HG03469 (cell line): ENCODE data around the gene UCK1.
"Not testable (repeated sequence)": the region's sequence is repeated elsewhere in the genome, so short reads cannot be mapped to it uniquely, and the experiment has no call there.

Source experiments
- ATAC-seq: cut with Tn5 transposase; IDR thresholded peaks from one replicate; pipeline ENCODE4 v1.9.1; 2021; ENCODE audit warnings: mild to moderate bottlenecking, moderate library complexity, moderate number of reproducible peaks; ENCODE audit not compliant: unreplicated experiment

UCK1 gene

DNA sequence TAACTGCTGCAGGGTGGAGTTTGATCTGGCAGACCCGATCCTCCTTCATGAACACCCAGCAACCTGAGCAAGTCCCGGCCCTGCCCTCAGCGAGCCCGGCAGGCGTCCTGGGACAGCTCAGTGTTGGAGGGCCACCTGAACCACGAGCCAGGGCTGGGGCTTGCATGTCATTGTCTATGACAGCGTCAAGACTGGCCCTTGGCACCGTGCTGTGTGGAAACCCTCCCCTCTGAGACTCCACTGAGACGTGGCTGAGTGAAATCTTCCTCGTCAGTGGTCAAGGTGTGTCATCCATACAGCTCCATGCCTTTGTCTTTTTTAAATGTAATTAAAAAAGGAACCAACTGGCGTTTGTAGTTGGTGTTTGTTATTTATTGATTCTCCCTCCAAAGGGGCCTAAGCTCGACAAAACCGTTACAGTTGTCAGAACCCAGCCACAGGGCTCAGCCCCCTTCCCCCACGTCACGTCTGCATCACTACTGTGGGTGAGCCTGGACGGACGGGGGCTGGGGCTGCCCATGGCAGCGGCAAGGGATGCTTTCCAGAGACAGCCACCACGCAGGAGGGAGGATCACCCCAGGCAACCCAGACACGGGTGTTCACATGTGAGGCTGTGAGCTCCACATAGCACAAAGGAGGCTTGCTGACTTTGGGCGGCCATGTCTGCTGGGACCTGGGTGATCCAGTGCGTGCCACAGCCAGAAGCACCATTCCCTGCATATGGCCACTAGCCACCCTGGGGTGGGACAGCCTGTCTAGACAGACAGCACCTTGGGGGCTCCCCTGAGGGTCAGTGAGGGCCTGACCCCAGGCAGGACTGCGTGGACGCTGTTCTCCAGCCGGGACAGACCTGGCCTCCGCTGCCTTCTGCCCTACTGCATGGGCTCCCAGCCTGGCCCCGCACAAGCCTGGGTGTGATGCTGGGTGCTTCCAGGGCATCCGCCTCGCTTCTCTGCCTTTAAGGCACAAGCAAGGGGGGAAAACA lies 7.3 kb downstream of the UCK1 start:
- ATAC-seq = no peak

DNA sequence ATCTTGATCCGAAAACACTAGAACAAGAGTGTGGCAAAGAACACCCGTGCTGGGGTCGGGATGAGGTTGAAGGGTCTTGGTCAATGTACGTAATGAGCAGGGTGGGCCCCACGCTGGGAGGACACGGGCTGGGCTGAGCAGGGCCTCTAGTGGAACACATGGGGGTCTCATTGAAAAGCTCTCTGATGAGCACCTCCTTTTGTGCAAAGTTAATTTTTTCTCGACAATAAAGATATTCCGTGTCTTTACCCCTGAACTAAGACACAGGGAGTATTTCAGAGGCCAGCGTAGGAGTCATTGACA lies 8.0 kb downstream of the UCK1 start:
- no peak for ATAC-seq

DNA sequence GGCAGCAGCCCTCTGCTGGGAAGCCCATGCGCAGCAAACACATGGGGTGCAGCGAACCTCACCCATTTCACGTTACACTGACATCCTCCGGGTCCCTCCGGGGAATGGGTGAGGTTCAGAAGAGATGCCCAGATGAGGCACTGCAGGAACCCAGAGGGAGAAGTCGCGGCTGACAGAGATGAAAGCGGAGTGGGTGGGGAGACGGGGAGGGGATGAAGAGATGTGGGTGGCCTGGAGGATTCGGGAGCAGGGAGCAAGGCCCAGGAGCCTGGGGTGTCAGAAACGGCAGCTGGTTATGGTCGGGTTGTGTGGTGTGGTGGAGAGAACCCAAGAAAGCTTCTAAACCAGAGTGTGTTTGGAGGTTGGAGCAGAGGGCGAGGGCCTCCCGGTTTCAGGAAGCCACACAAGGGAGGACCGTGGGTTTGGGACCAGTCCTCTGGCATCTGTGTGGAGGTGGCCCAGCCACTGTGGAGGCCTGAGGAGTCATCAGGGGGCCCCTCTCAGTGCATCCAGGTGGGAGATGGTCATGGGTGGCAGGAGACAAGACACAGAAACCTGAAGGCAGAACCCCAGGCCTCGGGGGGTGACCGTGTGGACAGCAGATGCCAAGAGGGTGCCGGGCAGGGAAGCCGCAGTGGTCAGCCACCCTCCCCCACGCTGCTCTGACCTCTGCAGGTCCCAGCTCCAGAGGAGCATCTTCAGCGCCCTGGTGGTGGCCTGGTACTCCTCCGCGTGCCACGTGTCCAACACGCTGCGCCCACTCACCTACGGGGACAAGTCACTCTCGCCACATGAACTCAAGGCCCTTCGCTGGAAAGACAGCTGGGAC lies 8.6 kb downstream of the UCK1 start:
- no peak for ATAC-seq

- ATAC-seq = no peak
These were observed 9.2 kb downstream of the UCK1 start for GRCh38 chr9:131521822-131522221.

- no peak for ATAC-seq
These were observed 9.9 kb downstream of the UCK1 start for GRCh38 chr9:131521203-131521602.

GRCh38 chr9:131520503-131520902 lies 10.6 kb downstream of the UCK1 start:
- no peak for ATAC-seq

- ATAC-seq = no peak
These were observed 12.5 kb downstream of the UCK1 start for GRCh38 chr9:131518553-131518952.

- ATAC-seq = no peak
These were observed 13.3 kb downstream of the UCK1 start for GRCh38 chr9:131517761-131518190.

GRCh38 chr9:131516930-131517329 lies 14.1 kb downstream of the UCK1 start:
- no peak for ATAC-seq

DNA sequence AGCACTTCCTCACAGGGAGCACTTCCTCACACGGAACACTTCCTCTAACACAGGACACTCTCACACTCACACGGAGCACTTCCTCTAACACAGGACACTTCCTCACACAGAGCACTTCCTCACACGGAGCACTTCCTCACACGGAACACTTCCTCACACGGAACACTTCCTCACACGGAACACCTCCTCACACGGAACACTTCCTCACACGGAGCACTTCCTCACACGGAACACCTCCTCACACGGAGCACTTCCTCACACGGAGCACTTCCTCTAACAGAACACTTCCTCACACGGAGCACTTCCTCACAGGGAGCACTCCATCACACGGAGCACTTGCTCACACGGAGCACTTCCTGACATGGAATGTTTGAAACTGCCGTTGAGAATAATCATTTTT lies 15.0 kb downstream of the UCK1 start:
- ATAC-seq = no peak

- ATAC-seq = not testable (repeated sequence)
These were observed 15.5 kb downstream of the UCK1 start for GRCh38 chr9:131515559-131516031.

GRCh38 chr9:131513177-131513576 lies 17.9 kb downstream of the UCK1 start:
- no peak for ATAC-seq

- no peak for ATAC-seq
These were observed 19.2 kb downstream of the UCK1 start for GRCh38 chr9:131511880-131512279.

DNA sequence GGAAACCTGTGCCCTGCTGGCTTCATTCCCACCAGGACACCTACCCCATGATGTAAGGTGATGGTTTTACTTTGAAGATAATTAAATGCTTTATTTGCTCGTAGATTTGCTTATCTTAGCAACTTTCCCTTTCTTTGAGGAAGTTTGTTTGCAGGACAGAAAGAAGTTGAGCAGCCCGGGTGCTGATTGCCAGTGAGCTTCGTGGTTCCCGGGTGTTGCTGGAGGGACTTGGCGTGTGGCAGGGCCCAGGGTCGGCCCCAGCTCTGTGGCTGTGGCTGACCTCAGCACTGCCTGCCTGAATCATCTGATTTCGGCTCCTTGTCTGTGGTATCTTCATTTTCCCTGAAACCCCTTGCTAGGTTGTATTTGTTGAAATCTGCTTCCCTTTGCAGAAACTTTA lies 19.6 kb downstream of the UCK1 start:
- no peak for ATAC-seq

DNA sequence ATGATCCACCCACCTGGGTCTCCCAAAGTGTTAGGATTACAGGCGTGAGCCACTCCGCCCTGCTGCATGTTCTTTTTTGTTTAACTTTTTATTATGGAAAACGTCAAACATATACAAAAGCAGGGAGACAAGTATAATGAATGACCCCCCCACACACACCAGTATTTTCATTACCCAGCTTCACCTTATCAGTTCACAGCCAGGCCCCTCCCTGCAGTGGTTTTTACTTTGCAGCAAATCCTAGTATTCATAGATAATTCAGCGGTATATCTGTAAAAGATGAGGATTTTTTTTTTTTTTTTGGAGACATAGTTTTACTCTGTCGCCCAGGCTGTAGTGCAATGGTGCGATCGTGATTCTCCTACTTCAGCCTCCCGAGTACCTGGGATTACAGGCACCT lies 26.1 kb downstream of the UCK1 start:
- ATAC-seq = no peak

DNA sequence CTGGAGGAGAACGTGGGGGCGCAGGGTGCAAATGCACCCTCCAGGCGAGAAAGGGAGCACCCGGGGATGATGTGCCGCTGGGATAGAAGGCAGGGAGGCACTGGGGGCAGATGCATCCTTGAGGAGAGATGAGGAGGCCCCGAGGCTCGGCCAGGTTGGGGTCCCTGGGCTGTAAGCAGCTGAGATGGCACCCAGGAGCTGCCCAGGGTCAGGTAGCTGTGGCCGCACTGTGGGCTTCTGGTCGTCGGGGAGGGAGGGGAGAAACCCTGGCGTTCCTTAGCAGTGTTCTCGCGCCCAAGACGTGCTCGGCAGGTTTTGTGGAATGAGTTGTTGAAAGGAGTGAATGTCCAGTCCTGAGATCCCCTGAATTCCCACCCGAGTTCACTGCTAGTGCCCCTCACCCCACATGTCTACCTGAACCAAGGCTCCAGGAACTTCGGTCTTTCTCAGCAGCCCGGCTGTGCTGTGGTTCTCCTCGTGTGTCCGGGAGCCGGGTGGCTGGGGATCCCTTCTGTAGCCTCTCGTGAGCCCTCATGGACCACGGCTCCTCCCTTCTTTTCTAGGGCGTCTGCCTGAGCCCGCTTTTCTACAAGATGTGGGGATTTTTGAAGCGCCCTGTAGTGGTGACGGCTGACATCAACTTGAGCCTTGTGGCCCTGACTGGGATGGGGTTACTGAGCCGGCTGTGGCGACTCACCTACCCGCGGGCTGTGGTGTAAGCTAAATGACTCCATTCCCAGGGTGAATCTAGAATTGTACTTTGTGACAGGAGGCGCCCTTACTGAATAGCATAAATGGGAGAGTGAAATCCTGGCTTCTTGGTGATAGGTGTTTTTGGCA lies 27.2 kb downstream of the UCK1 start:
- no peak for ATAC-seq

GRCh38 chr9:131502781-131503625 lies 28.1 kb downstream of the UCK1 start, which contains the start of gene POMT1:
Gene POMT1, plus strand, starts transcription at chr9:131502918. Its CDS starts 1,301 bp downstream, at chr9:131504219.
- ATAC-seq = peak; percentile 68

DNA sequence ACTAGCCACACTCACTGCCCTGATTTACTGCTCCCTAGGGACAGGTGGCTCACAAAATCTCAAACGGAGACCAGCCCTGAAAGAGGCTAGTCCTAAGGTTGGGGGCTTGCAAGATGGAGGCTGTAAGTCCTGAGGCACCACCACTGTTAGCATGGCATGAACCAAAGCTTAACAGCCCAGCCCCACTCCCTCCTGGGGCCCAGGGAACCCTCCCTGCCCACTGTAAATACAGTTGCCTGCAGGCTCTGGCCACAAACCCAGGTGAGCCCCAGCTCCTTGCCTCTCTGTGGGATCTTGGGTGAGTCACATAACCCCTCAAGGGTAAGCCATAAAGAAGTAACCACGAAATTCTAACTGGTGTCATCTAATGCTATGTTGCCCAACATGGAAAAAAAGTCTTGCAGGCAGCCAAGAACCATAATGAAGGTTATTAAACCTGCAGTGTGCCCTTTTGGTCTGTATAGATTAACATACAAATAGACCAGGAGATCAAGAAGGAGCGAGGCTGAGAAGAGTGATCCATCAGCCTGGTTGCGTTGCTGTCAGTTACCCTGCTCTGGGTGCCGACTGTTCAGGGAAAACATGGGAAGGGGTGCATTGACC lies 30.0 kb downstream of the UCK1 start:
- no peak for ATAC-seq

DNA sequence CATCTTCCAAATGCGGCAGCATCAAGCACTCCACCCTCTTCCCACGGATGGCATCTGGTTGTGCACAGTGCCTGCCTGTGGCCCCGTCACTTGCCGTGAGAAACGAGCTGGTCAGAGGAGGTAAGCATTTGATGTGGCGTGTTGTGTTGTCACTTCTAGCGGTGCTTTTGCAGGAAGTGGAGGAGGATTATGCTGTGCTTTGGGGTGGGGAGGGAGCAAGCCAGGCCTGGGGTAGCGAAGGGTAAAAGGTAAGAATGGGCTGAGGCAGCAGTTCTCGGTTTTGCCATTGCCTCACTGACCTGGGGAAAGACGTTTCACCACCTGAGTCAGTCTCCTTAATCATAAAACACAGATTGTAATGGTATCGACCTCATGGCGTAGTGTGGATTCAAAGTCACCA lies 30.7 kb downstream of the UCK1 start:
- ATAC-seq = no peak
